NB4 (cell line): ENCODE results near the gene ARHGEF7.
"Not testable (repeated sequence)": the region's sequence is repeated elsewhere in the genome, so short reads cannot be mapped to it uniquely, and the experiment has no call there.

Experiments
- CTCF ChIP-seq: IDR thresholded peaks from one replicate; pipeline ENCODE4 v1.5.1; 2012; ENCODE audit warnings: low read depth, low read length
- MYC ChIP-seq: IDR thresholded peaks from 2 replicates; pipeline ENCODE4 v1.6.1; 2011; ENCODE audit warnings: low read depth, low read length
- POLR2A ChIP-seq: IDR thresholded peaks from 2 replicates; pipeline ENCODE4 v1.6.1; 2011; ENCODE audit warnings: mild to moderate bottlenecking; ENCODE audit not compliant: insufficient read length; ENCODE audit errors: extremely low read depth

- TF ChIP-seq CTCF, POLR2A, MYC: not testable (repeated sequence)
Observed at GRCh38 chr13:111198732-111199378, 83.7 kb downstream of the ARHGEF7 start.
